ENCODE measurements around the gene SLC1A5.
"Not testable (repeated sequence)": the region's sequence is repeated elsewhere in the genome, so short reads cannot be mapped to it uniquely, and the experiment has no call there.

SLC1A5 gene

GRCh38 chr19:46775642-46776258 lies 12.6 kb downstream of the SLC1A5 start:
- H3K4me3 Mint-ChIP-seq = no peak overlapping the region
- peak overlapping the region; percentile 41 to 69 for H3K27ac Mint-ChIP-seq
- no peaks in the 10 kb centered on the region for H3K9me3 Mint-ChIP-seq
- DNase-seq = no peak
- no peaks in the 10 kb centered on the region for H3K27me3 Mint-ChIP-seq
- peaks cover 53% of the 10 kb centered on the region for H3K36me3 Mint-ChIP-seq (ENCODE audit: insufficient read depth)
- no peak for ATAC-seq (replicated peaks)
- H3K4me1 Mint-ChIP-seq (ENCODE audit: low read depth in 2 of 2) = peaks cover 0 to 7% of the 10 kb centered on the region in 2 donors

GRCh38 chr19:46773018-46773399 lies 15.4 kb downstream of the SLC1A5 start:
- Mint-ChIP-seq H3K27me3 (no peaks in the 10 kb centered on the region), H3K27ac (peak overlapping the region in 1 of 2 donors; percentile 57), H3K36me3 (ENCODE audit: insufficient read depth) (peaks cover 38% of the 10 kb centered on the region), H3K4me3 (no peak overlapping the region), H3K9me3 (no peaks in the 10 kb centered on the region), H3K4me1 (ENCODE audit: low read depth in 2 of 2) (peaks cover 0 to 1% of the 10 kb centered on the region in 2 donors)
- DNase-seq (no peak), ATAC-seq (replicated peaks) (no peak)

GRCh38 chr19:46772170-46773017 lies 16.0 kb downstream of the SLC1A5 start:
- no peaks in the 10 kb centered on the region for H3K4me1 Mint-ChIP-seq (ENCODE audit: low read depth in 2 of 2)
- no peaks in the 10 kb centered on the region for H3K27me3 Mint-ChIP-seq
- H3K9me3 Mint-ChIP-seq = no peaks in the 10 kb centered on the region
- H3K36me3 Mint-ChIP-seq (ENCODE audit: insufficient read depth) = peaks cover 35% of the 10 kb centered on the region
- peak overlapping the region in 1 of 2 donors; percentile 57 for H3K27ac Mint-ChIP-seq
- no peak overlapping the region for H3K4me3 Mint-ChIP-seq
- ATAC-seq (replicated peaks) (no peak), DNase-seq (no peak)

- H3K4me3 Mint-ChIP-seq; ATAC-seq (replicated peaks); H3K27me3 Mint-ChIP-seq: not testable (repeated sequence)
These were observed 19.6 kb downstream of the SLC1A5 start for GRCh38 chr19:46768746-46769145.

GRCh38 chr19:46766569-46767317 lies 21.7 kb downstream of the SLC1A5 start:
- peak; percentile 83 for ATAC-seq (replicated peaks)
- H3K4me1 Mint-ChIP-seq (ENCODE audit: low read depth in 2 of 2) = peaks cover 2 to 5% of the 10 kb centered on the region in 2 donors
- no peaks in the 10 kb centered on the region for H3K9me3 Mint-ChIP-seq
- H3K4me3 Mint-ChIP-seq = no peak overlapping the region
- peaks cover 3% of the 10 kb centered on the region for H3K36me3 Mint-ChIP-seq (ENCODE audit: insufficient read depth)
- DNase-seq = peak; percentile 49 to 63 (median 62)
- H3K27me3 Mint-ChIP-seq = no peaks in the 10 kb centered on the region
- peak overlapping the region in 1 of 2 donors; percentile 3 for H3K27ac Mint-ChIP-seq

More at GRCh38 chr19:46768746-46769145, 19.6 kb downstream of the SLC1A5 start:
- not testable (repeated sequence) for H3K27ac Mint-ChIP-seq; H3K36me3 Mint-ChIP-seq (ENCODE audit: insufficient read depth); H3K9me3 Mint-ChIP-seq; DNase-seq; H3K4me1 Mint-ChIP-seq (ENCODE audit: low read depth in 2 of 2)

- no peak for DNase-seq
- Mint-ChIP-seq H3K4me3 (no peak overlapping the region), H3K27me3 (no peaks in the 10 kb centered on the region), H3K36me3 (ENCODE audit: insufficient read depth) (no peaks in the 10 kb centered on the region), H3K4me1 (ENCODE audit: low read depth in 2 of 2) (peaks cover 2 to 5% of the 10 kb centered on the region in 2 donors), H3K27ac (no peak overlapping the region), H3K9me3 (no peaks in the 10 kb centered on the region)
- ATAC-seq (replicated peaks) = no peak
These were observed 23.5 kb downstream of the SLC1A5 start for GRCh38 chr19:46764817-46765291.

- ATAC-seq (replicated peaks) (no peak), DNase-seq (no peak)
- Mint-ChIP-seq H3K27ac (no peak overlapping the region), H3K4me3 (no peak overlapping the region), H3K9me3 (no peaks in the 10 kb centered on the region), H3K36me3 (ENCODE audit: insufficient read depth) (no peaks in the 10 kb centered on the region), H3K4me1 (ENCODE audit: low read depth in 2 of 2) (peaks cover 5 to 10% of the 10 kb centered on the region in 2 donors), H3K27me3 (no peaks in the 10 kb centered on the region)
These were observed 26.0 kb downstream of the SLC1A5 start for GRCh38 chr19:46762245-46762890.

- Mint-ChIP-seq H3K4me3 (no peak overlapping the region), H3K9me3 (no peaks in the 10 kb centered on the region), H3K27me3 (no peaks in the 10 kb centered on the region), H3K4me1 (ENCODE audit: low read depth in 2 of 2) (peaks cover 11 to 12% of the 10 kb centered on the region in 2 donors), H3K27ac (no peak overlapping the region), H3K36me3 (ENCODE audit: insufficient read depth) (peaks cover 2% of the 10 kb centered on the region)
- no peak for ATAC-seq (replicated peaks)
- DNase-seq = no peak
These were observed 27.0 kb downstream of the SLC1A5 start for GRCh38 chr19:46761418-46761831.

GRCh38 chr19:46760897-46761296 lies 27.5 kb downstream of the SLC1A5 start:
- ATAC-seq (replicated peaks); H3K9me3 Mint-ChIP-seq; H3K36me3 Mint-ChIP-seq (ENCODE audit: insufficient read depth); DNase-seq; H3K27me3 Mint-ChIP-seq; H3K27ac Mint-ChIP-seq; H3K4me3 Mint-ChIP-seq: not testable (repeated sequence)
- peaks cover 12% of the 10 kb centered on the region in 2 donors for H3K4me1 Mint-ChIP-seq (ENCODE audit: low read depth in 2 of 2)

GRCh38 chr19:46760363-46760762 lies 28.0 kb downstream of the SLC1A5 start:
- Mint-ChIP-seq H3K27me3 (no peaks in the 10 kb centered on the region), H3K36me3 (ENCODE audit: insufficient read depth) (peaks cover 4% of the 10 kb centered on the region), H3K27ac (no peak overlapping the region), H3K4me1 (ENCODE audit: low read depth in 2 of 2) (peaks cover 12% of the 10 kb centered on the region in 2 donors), H3K4me3 (no peak overlapping the region), H3K9me3 (no peaks in the 10 kb centered on the region)
- DNase-seq (no peak), ATAC-seq (replicated peaks) (no peak)

- no peak for DNase-seq
- Mint-ChIP-seq H3K9me3 (no peaks in the 10 kb centered on the region), H3K36me3 (ENCODE audit: insufficient read depth) (peaks cover 4% of the 10 kb centered on the region), H3K27ac (no peak overlapping the region), H3K4me3 (no peak overlapping the region), H3K4me1 (ENCODE audit: low read depth in 2 of 2) (peaks cover 12% of the 10 kb centered on the region in 2 donors), H3K27me3 (no peaks in the 10 kb centered on the region)
- ATAC-seq (replicated peaks) = no peak
These were observed 28.5 kb downstream of the SLC1A5 start for GRCh38 chr19:46759817-46760333.

GRCh38 chr19:46759206-46759605 lies 29.2 kb downstream of the SLC1A5 start:
- ATAC-seq (replicated peaks) (no peak), DNase-seq (no peak)
- no peak overlapping the region for H3K4me3 Mint-ChIP-seq
- H3K36me3 Mint-ChIP-seq (ENCODE audit: insufficient read depth) = peaks cover 4% of the 10 kb centered on the region
- H3K9me3 Mint-ChIP-seq = no peaks in the 10 kb centered on the region
- no peaks in the 10 kb centered on the region for H3K27me3 Mint-ChIP-seq
- H3K27ac Mint-ChIP-seq = no peak overlapping the region
- peaks cover 12% of the 10 kb centered on the region in 2 donors for H3K4me1 Mint-ChIP-seq (ENCODE audit: low read depth in 2 of 2)

- H3K4me3 Mint-ChIP-seq = peak overlapping the region in 1 of 2 donors; percentile 37
- peak; percentile 34 for ATAC-seq (replicated peaks)
- H3K36me3 Mint-ChIP-seq (ENCODE audit: insufficient read depth) = peaks cover 5% of the 10 kb centered on the region
- no peaks in the 10 kb centered on the region for H3K9me3 Mint-ChIP-seq
- H3K27me3 Mint-ChIP-seq = no peaks in the 10 kb centered on the region
- no peak overlapping the region for H3K27ac Mint-ChIP-seq
- DNase-seq = peak in 1 of 3 experiments; percentile 14
- H3K4me1 Mint-ChIP-seq (ENCODE audit: low read depth in 2 of 2) = peaks cover 15 to 17% of the 10 kb centered on the region in 2 donors
These were observed 31.9 kb downstream of the SLC1A5 start for GRCh38 chr19:46756544-46756888.
